ENCODE measurements around the gene SPACA7.

DNA sequence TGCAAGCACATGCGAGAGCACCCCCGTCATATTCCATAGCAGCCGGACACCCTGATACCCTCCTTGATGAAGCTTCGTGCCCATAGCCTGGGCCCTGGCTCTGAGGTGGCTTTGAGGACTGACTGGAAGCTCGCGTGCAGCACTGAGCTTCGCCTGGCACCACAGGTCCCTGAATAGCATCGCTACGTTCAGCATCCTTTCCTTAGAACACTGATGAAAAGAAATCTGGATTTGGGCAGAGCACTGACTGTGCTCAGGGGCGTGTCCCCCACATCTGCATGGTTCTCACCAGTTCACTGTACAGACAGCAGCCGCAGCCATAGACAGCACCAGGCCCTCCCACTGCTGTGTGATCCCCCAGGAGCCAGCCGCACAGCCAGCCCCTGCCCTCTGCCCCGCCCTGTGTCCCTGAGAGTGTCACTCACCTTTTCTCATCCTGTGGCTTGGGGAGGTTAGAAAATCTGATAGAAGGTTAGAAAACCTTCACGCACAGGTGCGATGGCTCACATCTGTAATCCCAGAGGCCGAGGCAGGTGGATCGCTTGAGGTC is 49.3 kb upstream of the SPACA7 start:
- TF ChIP-seq ELF4 (IDR thresholded peaks at IDR 0.05) (no peak), BHLHE40 (IDR thresholded peaks at IDR 0.05; ENCODE audit: borderline replicate concordance) (no peak)

Measured in HEK293T (cell line).